ENCODE results near the gene TARBP1. TPM values are rescaled to one million over a fixed set of nuclear protein-coding genes. Genes with fewer than 3 reads are reported as not detected.

TARBP1 gene
- total and polyA plus RNA-seq, 2 of the 8 experiments (the other 6 are each of a cell fraction or from before 2014, with no cell fraction given) = 21.9 to 32.3 TPM

DNA sequence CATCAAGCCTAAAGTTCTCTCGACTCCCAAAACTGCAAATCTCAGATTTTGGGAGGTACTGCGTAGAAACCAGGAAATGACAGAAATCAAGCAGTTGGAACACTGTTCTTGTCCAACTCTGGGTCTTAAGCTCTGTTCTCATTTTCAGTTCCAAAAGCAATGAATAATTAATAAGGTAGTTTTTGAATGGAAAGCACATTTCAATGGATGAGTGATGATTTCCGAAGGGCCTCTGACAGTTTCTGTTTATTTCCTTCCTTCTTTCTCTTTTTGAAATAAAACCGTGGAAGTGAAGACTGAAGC is 20.9 kb upstream of the TARBP1 start (continued):
- TF ChIP-seq, protein P1, sequence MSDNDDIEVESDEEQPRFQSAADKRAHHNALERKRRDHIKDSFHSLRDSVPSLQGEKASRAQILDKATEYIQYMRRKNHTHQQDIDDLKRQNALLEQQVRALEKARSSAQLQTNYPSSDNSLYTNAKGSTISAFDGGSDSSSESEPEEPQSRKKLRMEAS (IDR thresholded peaks at IDR 0.05) = no peak
- TF ChIP-seq, protein P2, sequence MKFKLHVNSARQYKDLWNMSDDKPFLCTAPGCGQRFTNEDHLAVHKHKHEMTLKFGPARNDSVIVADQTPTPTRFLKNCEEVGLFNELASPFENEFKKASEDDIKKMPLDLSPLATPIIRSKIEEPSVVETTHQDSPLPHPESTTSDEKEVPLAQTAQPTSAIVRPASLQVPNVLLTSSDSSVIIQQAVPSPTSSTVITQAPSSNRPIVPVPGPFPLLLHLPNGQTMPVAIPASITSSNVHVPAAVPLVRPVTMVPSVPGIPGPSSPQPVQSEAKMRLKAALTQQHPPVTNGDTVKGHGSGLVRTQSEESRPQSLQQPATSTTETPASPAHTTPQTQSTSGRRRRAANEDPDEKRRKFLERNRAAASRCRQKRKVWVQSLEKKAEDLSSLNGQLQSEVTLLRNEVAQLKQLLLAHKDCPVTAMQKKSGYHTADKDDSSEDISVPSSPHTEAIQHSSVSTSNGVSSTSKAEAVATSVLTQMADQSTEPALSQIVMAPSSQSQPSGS (IDR thresholded peaks at IDR 0.05; ENCODE audit: low read length) = no peak
- TF ChIP-seq CHD2 (IDR thresholded peaks at IDR 0.05; ENCODE audit: low read length) = no peak
- TF ChIP-seq ASH2L (IDR thresholded peaks at IDR 0.05; ENCODE audit: low read length) = no peak
